PC-3 (cell line): ENCODE results near the gene KIAA0040. TPM values are rescaled to one million over a fixed set of nuclear protein-coding genes. Genes with fewer than 3 reads are reported as not detected.

Experiments
- ATAC-seq: fragments of 200-7000 bp; cut with Tn5 transposase; 2 replicates; pipeline ENCODE4 v1.9.1; 2020; ENCODE audit warnings: mild to moderate bottlenecking, moderate library complexity
- BruUV-seq: library from RNA; stranded (reverse); fragments of 400-500 nt; replicated peaks from 2 replicates; lab custom pipeline; 2021; lab: Mats Ljungman, UMichigan
- CTCF ChIA-PET: fragments of 300-600 bp; sonication (Branson Sonifier 250); formaldehyde crosslinking; loops from one replicate; lab custom pipeline; 2022; ENCODE audit warnings: antibody characterized with exemption; lab: Charles Lee
- POLR2A ChIA-PET: fragments of 300-600 bp; sonication (Branson Sonifier 250); formaldehyde crosslinking; loops from one replicate; lab custom pipeline; 2022; ENCODE audit warnings: antibody characterized with exemption; ENCODE audit not compliant: unreplicated experiment; lab: Charles Lee
- DNase-seq: peaks from one replicate; pipeline ENCODE4 v3.0.0-alpha.2; 2015
- H2AFZ ChIP-seq: fragments of 300-600 bp; sonication (generic); 2 replicates; pipeline ENCODE4 v1.6.0; 2016; ENCODE audit warnings: antibody characterized with exemption, low read length
- H3F3A ChIP-seq: fragments of 300-600 bp; sonication (generic); one replicate; pipeline ENCODE4 v1.6.0; 2017; ENCODE audit warnings: antibody characterized with exemption, low read length, control low read depth, mild to moderate bottlenecking; ENCODE audit not compliant: unreplicated experiment
- H3K27ac ChIP-seq: fragments of 300-600 bp; sonication (generic); 2 replicates; pipeline ENCODE4 v1.5.1; 2016; ENCODE audit warnings: mild to moderate bottlenecking, low read length
- H3K27me3 ChIP-seq: fragments of 300-600 bp; sonication (generic); 2 replicates; pipeline ENCODE4 v1.6.1; 2016; ENCODE audit warnings: low read length, mixed read lengths
- H3K36me3 ChIP-seq: fragments of 300-600 bp; sonication (generic); 2 replicates; pipeline ENCODE4 v1.6.1; 2016; ENCODE audit warnings: low read depth, mixed run types, low read length, mixed read lengths
- H3K4me1 ChIP-seq: fragments of 300-600 bp; sonication (generic); 2 replicates; pipeline ENCODE4 v1.5.1; 2016; ENCODE audit warnings: low read length; ENCODE audit not compliant: insufficient read depth
- H3K4me2 ChIP-seq: fragments of 300-600 bp; sonication (generic); 2 replicates; pipeline ENCODE4 v1.6.0; 2016; ENCODE audit warnings: low read length
- H3K4me3 ChIP-seq: fragments of 300-600 bp; sonication (generic); 2 replicates; pipeline ENCODE4 v1.5.1; 2016; ENCODE audit warnings: mild to moderate bottlenecking, low read length, mixed read lengths
- H3K79me2 ChIP-seq: fragments of 300-600 bp; sonication (generic); 2 replicates; pipeline ENCODE4 v1.6.1; 2017; ENCODE audit warnings: low read length, mixed read lengths
- H3K9ac ChIP-seq: fragments of 300-600 bp; sonication (generic); 2 replicates; pipeline ENCODE4 v1.6.0; 2016; ENCODE audit warnings: mild to moderate bottlenecking, low read length
- H3K9me2 ChIP-seq: fragments of 300-600 bp; sonication (generic); replicated peaks from 2 replicates; pipeline ENCODE4 v1.6.1; 2016; ENCODE audit warnings: mixed run types, low read length, mixed read lengths
- H3K9me3 ChIP-seq: fragments of 300-600 bp; sonication (generic); 2 replicates; pipeline ENCODE4 v1.6.1; 2016; ENCODE audit warnings: low read length, mixed read lengths
- H4K20me1 ChIP-seq: fragments of 300-600 bp; sonication (generic); 2 replicates; pipeline ENCODE4 v1.6.1; 2016; ENCODE audit warnings: low read length, mixed read lengths
- EZH2 ChIP-seq: fragments of 300-600 bp; sonication (generic); IDR thresholded peaks from one replicate; pipeline ENCODE4 v1.6.1; 2017; ENCODE audit warnings: antibody characterized with exemption, mild to moderate bottlenecking, low read length; ENCODE audit not compliant: unreplicated experiment
- EZH2phosphoT487 ChIP-seq: fragments of 300-600 bp; sonication (generic); IDR thresholded peaks from 2 replicates; pipeline ENCODE4 v1.6.1; 2018; ENCODE audit warnings: mild to moderate bottlenecking, antibody characterized with exemption, low read length, borderline replicate concordance
- intact Hi-C: fragments of 100-400 bp; cut with micrococcal nuclease; formaldehyde crosslinking; loops from 2 replicates; pipeline ENCODE4 v1.9.0; 2023
- total RNA-seq: library from RNA; depleted of rRNA; stranded (reverse); fragments of >200 nt; gene quantifications from 2 replicates; pipeline ENCODE4 v1.2.3, GENCODE V29; 2014
- TF ChIP-seq, protein P1 (sequence below): fragments of 300-600 bp; sonication (generic); conservative IDR thresholded peaks from 2 replicates; pipeline ENCODE4 v1.5.1; 2017; ENCODE audit warnings: antibody characterized with exemption, low read depth, mild to moderate bottlenecking, low read length

KIAA0040 gene
- total RNA-seq, 1 experiment from 2014 or later: 17.8 TPM

DNA sequence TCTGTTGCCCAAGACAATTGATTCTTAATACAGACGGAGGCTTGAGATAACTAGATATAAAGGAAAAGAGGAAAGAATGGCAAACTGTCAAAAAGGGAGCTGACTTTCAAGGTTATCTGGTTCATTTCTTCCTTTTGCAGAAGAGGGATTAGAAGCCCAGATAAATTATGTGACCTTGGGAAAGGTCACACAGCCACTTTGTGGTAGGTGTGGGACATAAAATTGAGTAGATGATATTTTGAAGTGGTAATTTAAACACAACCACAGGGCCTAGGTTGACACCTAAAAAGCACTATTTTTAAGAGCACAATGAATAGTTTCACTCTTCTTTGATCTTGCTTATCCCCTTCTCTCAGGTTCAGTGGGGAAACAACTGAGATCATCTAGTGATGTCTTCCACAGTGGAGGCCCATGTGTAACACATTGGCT, 16.9 kb upstream of the KIAA0040 start:
- Histone ChIP-seq H3K9me2 (no peaks in the 10 kb centered on the region), H3K79me2 (no peaks in the 10 kb centered on the region), H3F3A (no peaks in the 10 kb centered on the region), H2AFZ (no peak overlapping the region), H3K9ac (no peak overlapping the region), H3K27ac (no peak overlapping the region), H3K27me3 (no peaks in the 10 kb centered on the region), H3K36me3 (no peaks in the 10 kb centered on the region), H3K4me2 (no peak overlapping the region), H3K4me3 (no peak overlapping the region), H3K9me3 (no peaks in the 10 kb centered on the region), H4K20me1 (no peaks in the 10 kb centered on the region), H3K4me1 (peaks cover 8% of the 10 kb centered on the region)
- ChIA-PET CTCF (no interaction called here), POLR2A (no interaction called here)
- intact Hi-C loops: no loop called here
- DNase-seq (no peak), ATAC-seq (no peak)
- no peak for TF ChIP-seq EZH2phosphoT487
- TF ChIP-seq EZH2: no peak
- TF ChIP-seq, protein P1, sequence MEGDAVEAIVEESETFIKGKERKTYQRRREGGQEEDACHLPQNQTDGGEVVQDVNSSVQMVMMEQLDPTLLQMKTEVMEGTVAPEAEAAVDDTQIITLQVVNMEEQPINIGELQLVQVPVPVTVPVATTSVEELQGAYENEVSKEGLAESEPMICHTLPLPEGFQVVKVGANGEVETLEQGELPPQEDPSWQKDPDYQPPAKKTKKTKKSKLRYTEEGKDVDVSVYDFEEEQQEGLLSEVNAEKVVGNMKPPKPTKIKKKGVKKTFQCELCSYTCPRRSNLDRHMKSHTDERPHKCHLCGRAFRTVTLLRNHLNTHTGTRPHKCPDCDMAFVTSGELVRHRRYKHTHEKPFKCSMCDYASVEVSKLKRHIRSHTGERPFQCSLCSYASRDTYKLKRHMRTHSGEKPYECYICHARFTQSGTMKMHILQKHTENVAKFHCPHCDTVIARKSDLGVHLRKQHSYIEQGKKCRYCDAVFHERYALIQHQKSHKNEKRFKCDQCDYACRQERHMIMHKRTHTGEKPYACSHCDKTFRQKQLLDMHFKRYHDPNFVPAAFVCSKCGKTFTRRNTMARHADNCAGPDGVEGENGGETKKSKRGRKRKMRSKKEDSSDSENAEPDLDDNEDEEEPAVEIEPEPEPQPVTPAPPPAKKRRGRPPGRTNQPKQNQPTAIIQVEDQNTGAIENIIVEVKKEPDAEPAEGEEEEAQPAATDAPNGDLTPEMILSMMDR: no peak
- BruUV-seq: no TSS peak

- H3K36me3 ChIP-seq: no peaks in the 10 kb centered on the region
- TF ChIP-seq EZH2: no peak
- H3K4me3 ChIP-seq: no peak overlapping the region
- BruUV-seq: no TSS peak
- H3K79me2 ChIP-seq: no peaks in the 10 kb centered on the region
- no peaks in the 10 kb centered on the region for H3K9me3 ChIP-seq
- H3F3A ChIP-seq: no peaks in the 10 kb centered on the region
- DNase-seq (no peak), ATAC-seq (no peak)
- intact Hi-C loops: no loop called here
- H3K27me3 ChIP-seq: no peaks in the 10 kb centered on the region
- H3K4me1 ChIP-seq: peaks cover 8% of the 10 kb centered on the region
- ChIA-PET CTCF (no interaction called here), POLR2A (no interaction called here)
- H4K20me1 ChIP-seq: no peaks in the 10 kb centered on the region
- no peak overlapping the region for H3K9ac ChIP-seq
- no peak overlapping the region for H2AFZ ChIP-seq
- H3K4me2 ChIP-seq: no peak overlapping the region
- H3K27ac ChIP-seq: no peak overlapping the region
- no peaks in the 10 kb centered on the region for H3K9me2 ChIP-seq
Measured at GRCh38 chr1:175208773-175209492, 16.4 kb upstream of the KIAA0040 start.

GRCh38 chr1:175207971-175208370, 15.4 kb upstream of the KIAA0040 start:
- no TSS peak for BruUV-seq
- CTCF ChIA-PET: no interaction called here
- no peak overlapping the region for H3K4me3 ChIP-seq
- H2AFZ ChIP-seq: no peak overlapping the region
- H3K79me2 ChIP-seq: no peaks in the 10 kb centered on the region
- no peak overlapping the region for H3K9ac ChIP-seq
- TF ChIP-seq EZH2phosphoT487: no peak
- no peak overlapping the region for H3K4me2 ChIP-seq
- no peaks in the 10 kb centered on the region for H3K9me2 ChIP-seq
- ATAC-seq: no peak
- no peaks in the 10 kb centered on the region for H3F3A ChIP-seq
- POLR2A ChIA-PET: no interaction called here
- intact Hi-C loops: no loop called here
- no peaks in the 10 kb centered on the region for H3K27me3 ChIP-seq
- H3K27ac ChIP-seq: no peak overlapping the region
- H3K9me3 ChIP-seq: no peaks in the 10 kb centered on the region
- H4K20me1 ChIP-seq: no peaks in the 10 kb centered on the region
- H3K4me1 ChIP-seq: peaks cover 8% of the 10 kb centered on the region
- DNase-seq: no peak
- no peaks in the 10 kb centered on the region for H3K36me3 ChIP-seq

GRCh38 chr1:175206687-175207086, 14.1 kb upstream of the KIAA0040 start:
- ChIA-PET CTCF (no interaction called here), POLR2A (no interaction called here)
- H3K27me3 ChIP-seq: no peaks in the 10 kb centered on the region
- no peaks in the 10 kb centered on the region for H3F3A ChIP-seq
- no peak for TF ChIP-seq EZH2
- no peak for TF ChIP-seq EZH2phosphoT487
- TF ChIP-seq, protein P1: no peak
- no peaks in the 10 kb centered on the region for H3K79me2 ChIP-seq
- no peaks in the 10 kb centered on the region for H4K20me1 ChIP-seq
- no peak for ATAC-seq
- peak; percentile 55 for DNase-seq
- H3K27ac ChIP-seq: no peak overlapping the region
- H3K36me3 ChIP-seq: no peaks in the 10 kb centered on the region
- no peaks in the 10 kb centered on the region for H3K9me3 ChIP-seq
- H3K9ac ChIP-seq: no peak overlapping the region
- no TSS peak for BruUV-seq
- H3K4me2 ChIP-seq: no peak overlapping the region
- no peaks in the 10 kb centered on the region for H3K9me2 ChIP-seq
- peaks cover 8% of the 10 kb centered on the region for H3K4me1 ChIP-seq
- no peak overlapping the region for H2AFZ ChIP-seq
- intact Hi-C loops: no loop called here
- H3K4me3 ChIP-seq: no peak overlapping the region
